GM12878 (cell line): ENCODE measurements around the gene ASCC3. TPM values are rescaled to one million over a fixed set of nuclear protein-coding genes. Genes with fewer than 3 reads are reported as not detected.

Source experiments
- ATAC-seq: fragments of 200-7000 bp; cut with Tn5 transposase; 3 replicates; pipeline ENCODE4 v1.9.1; 2020; ENCODE audit warnings: mild to moderate bottlenecking, moderate library complexity
- BruUV-seq: library from RNA; stranded (reverse); fragments of 400-500 nt; replicated peaks from 2 replicates; lab custom pipeline; 2021; lab: Mats Ljungman, UMichigan
- CTCF ChIA-PET: fragments of 300-600 bp; sonication (Branson Sonifier 250); formaldehyde crosslinking; extraction: SDS; loops from one replicate; lab custom pipeline; 2021; ENCODE audit warnings: inconsistent platforms; lab: Yijun Ruan, JAX
- POLR2A ChIA-PET: fragments of 350-600 bp; formaldehyde crosslinking; extraction: SDS; loops from one replicate; lab custom pipeline; 2021; ENCODE audit warnings: inconsistent platforms; lab: Charles Lee
- RAD21 ChIA-PET: fragments of 300-600 bp; sonication (Branson Sonifier 250); formaldehyde crosslinking; loops from one replicate; lab custom pipeline; 2023; ENCODE audit warnings: antibody characterized with exemption; ENCODE audit not compliant: unreplicated experiment; lab: Charles Lee
- SMC1A ChIA-PET: fragments of 300-600 bp; sonication (Branson Sonifier 250); formaldehyde crosslinking; loops from one replicate; lab custom pipeline; 2023; ENCODE audit not compliant: unreplicated experiment, uncharacterized antibody; lab: Charles Lee
- DNase-seq: peaks from one replicate; pipeline ENCODE4 v3.0.0-alpha.2; 2011; ENCODE audit warnings: low read depth, low spot score
- FAIRE-seq: peaks from 3 replicates; lab custom pipeline; 2011; peaks lifted over from hg19 to GRCh38; lab: Jason Lieb, UNC
- H2AFZ ChIP-seq: 2 replicates; pipeline ENCODE4 v1.6.0; 2011; ENCODE audit warnings: low read depth, low read length, control low read depth; ENCODE audit not compliant: control insufficient read depth
- H3K27ac ChIP-seq: 2 replicates; pipeline ENCODE4 v1.5.1; 2011; ENCODE audit warnings: control low read depth; ENCODE audit not compliant: control insufficient read depth, insufficient read depth
- H3K27me3 ChIP-seq, 2 experiments: replicated peaks in 1 of 2; 2 replicates each; pipeline versions ENCODE4 v1.6.0 to v1.6.1; 2011; ENCODE audit warnings: low read length in 1 of 2; ENCODE audit not compliant: control insufficient read depth in 2 of 2, insufficient read depth in 2 of 2
- H3K36me3 ChIP-seq, 2 experiments: 2 replicates each; pipeline ENCODE4 v1.5.1; 2011; ENCODE audit warnings: low read length in 1 of 2; ENCODE audit not compliant: control insufficient read depth in 2 of 2, insufficient read depth in 2 of 2
- H3K4me1 ChIP-seq: 2 replicates; pipeline ENCODE4 v1.6.1; 2011; ENCODE audit warnings: mild to moderate bottlenecking, low read length, moderate library complexity, mixed read lengths; ENCODE audit not compliant: control insufficient read depth, insufficient read depth
- H3K4me2 ChIP-seq: 2 replicates; pipeline ENCODE4 v1.6.0; 2011; ENCODE audit warnings: control low read depth; ENCODE audit not compliant: control insufficient read depth, insufficient read depth
- H3K4me3 ChIP-seq: fragments of 200-600 bp; sonication (generic); 2 replicates; pipeline ENCODE4 v1.5.1; 2016
- H3K79me2 ChIP-seq: 2 replicates; pipeline ENCODE4 v1.6.0; 2011; ENCODE audit warnings: low read length; ENCODE audit not compliant: control insufficient read depth, insufficient read depth
- H3K9ac ChIP-seq: 2 replicates; pipeline ENCODE4 v1.8.0; 2011; ENCODE audit warnings: low read length, control low read depth, mixed read lengths; ENCODE audit not compliant: control insufficient read depth, insufficient read depth
- H3K9me3 ChIP-seq: replicated peaks from 3 replicates; pipeline ENCODE4 v1.5.1; 2011; ENCODE audit warnings: mild to moderate bottlenecking, low read length; ENCODE audit not compliant: control insufficient read depth, insufficient read depth
- H4K20me1 ChIP-seq: 2 replicates; pipeline ENCODE4 v1.6.0; 2011; ENCODE audit not compliant: control insufficient read depth, insufficient read depth
- CREM ChIP-seq: IDR thresholded peaks from 2 replicates; pipeline ENCODE4 v1.6.1; 2014; ENCODE audit warnings: antibody characterized with exemption, low read depth
- ETV6 ChIP-seq, 2 experiments: fragments of 450-650 bp in 1 of 2; IDR thresholded peaks in 1 of 2; conservative IDR thresholded peaks in 1 of 2; 2 replicates each; pipeline ENCODE4 v1.6.1; 2014; ENCODE audit warnings: antibody characterized with exemption in 1 of 2, borderline replicate concordance in 1 of 2, low read depth in 1 of 2, mild to moderate bottlenecking in 1 of 2, moderate library complexity in 1 of 2
- FOS ChIP-seq: IDR thresholded peaks from 3 replicates; pipeline ENCODE4 v1.6.1; 2011; ENCODE audit warnings: borderline replicate concordance; ENCODE audit not compliant: insufficient read length; ENCODE audit errors: extremely low read depth
- FOXM1 ChIP-seq: IDR thresholded peaks from 2 replicates; pipeline ENCODE4 v1.6.1; 2012; ENCODE audit warnings: low read depth, mild to moderate bottlenecking, inconsistent platforms, low read length, moderate library complexity
- GATAD2B ChIP-seq: fragments of 450-650 bp; conservative IDR thresholded peaks from 2 replicates; pipeline ENCODE4 v1.6.1; 2017; ENCODE audit warnings: low read depth, mild to moderate bottlenecking, moderate library complexity
- JUND ChIP-seq: IDR thresholded peaks from 2 replicates; pipeline ENCODE4 v1.6.1; 2012; ENCODE audit warnings: low read depth, mild to moderate bottlenecking, low read length, improper control_type of control experiment, moderate library complexity
- MAX ChIP-seq: IDR thresholded peaks from 2 replicates; pipeline ENCODE4 v1.6.1; 2012; ENCODE audit warnings: low read depth, low read length, improper control_type of control experiment
- MTA3 ChIP-seq: IDR thresholded peaks from 2 replicates; pipeline ENCODE4 v1.6.1; 2012; ENCODE audit warnings: low read length, inconsistent platforms, borderline replicate concordance
- NFIC ChIP-seq: IDR thresholded peaks from 2 replicates; pipeline ENCODE4 v1.6.1; 2012; ENCODE audit warnings: low read depth, mild to moderate bottlenecking, inconsistent platforms, low read length, moderate library complexity
- PML ChIP-seq: IDR thresholded peaks from 2 replicates; pipeline ENCODE4 v1.6.1; 2012; ENCODE audit warnings: low read length, inconsistent platforms
- SREBF1 ChIP-seq: IDR thresholded peaks from 2 replicates; pipeline ENCODE4 v1.6.1; 2012; ENCODE audit warnings: mild to moderate bottlenecking, low read length
- TBL1XR1 ChIP-seq: IDR thresholded peaks from 2 replicates; pipeline ENCODE4 v1.6.1; 2012; ENCODE audit warnings: low read depth, low read length, improper control_type of control experiment
- TCF7 ChIP-seq: IDR thresholded peaks from 2 replicates; pipeline ENCODE4 v1.6.1; 2014; ENCODE audit warnings: antibody characterized with exemption, borderline replicate concordance
- WRNIP1 ChIP-seq: IDR thresholded peaks from 2 replicates; pipeline ENCODE4 v1.6.1; 2011; ENCODE audit warnings: low read depth, low read length, improper control_type of control experiment, borderline replicate concordance
- whole genome bisulfite sequencing: methylation state at CpG from one replicate; pipeline ENCODE4 v1.1.6; 2016; ENCODE audit warnings: low lambda C conversion rate; ENCODE audit not compliant: insufficient replicate concordance, insufficient coverage; ENCODE audit errors: missing lambda C conversion rate; 5-methylcytosine and 5-hydroxymethylcytosine counted together
- in situ Hi-C: fragments of 300-500 bp; cut with MboI; formaldehyde crosslinking; loops from 9 replicates; pipeline ENCODE4 v1.14.3; 2018; ENCODE audit warnings: mixed read lengths
- intact Hi-C: fragments of 100-400 bp; cut with micrococcal nuclease; formaldehyde crosslinking; loops from one replicate; pipeline ENCODE4 v1.14.2; 2022; ENCODE audit not compliant: unreplicated experiment
- polyA plus RNA-seq, 11 experiments: library from polyadenylated mRNA; depleted of rRNA in 4 of 11; unstranded in 6 of 11; stranded (reverse) in 5 of 11; fragments of >200 nt; fragmentation: Nextera tagmentation in 4 of 11; fragmentation: Illumina TruSeq in 1 of 11; extraction: Ambion mirVana in 4 of 11; extraction: Trizol in 1 of 11; gene quantifications; 1 replicate in 1 of 11; 2 replicates in 10 of 11; pipeline versions ENCODE4 v1.2.1 to v1.2.3, GENCODE V29; 2011 to 2016; ENCODE audit warnings: inconsistent platforms in 2 of 11, missing spikeins in 2 of 11, low read depth in 1 of 11
- total RNA-seq, 4 experiments: library from RNA; depleted of rRNA in 3 of 4; stranded (reverse); fragments of >200 nt in 3 of 4; fragmentation: Illumina TruSeq in 1 of 4; extraction: Trizol in 1 of 4; gene quantifications; 2 replicates each; pipeline versions ENCODE4 v1.2.1 to v1.2.3, GENCODE V29; 2013 to 2021

The ASCC3 gene
- total and polyA plus RNA-seq, 10 of the 15 experiments (the other 5 are each of a cell fraction or from before 2014, with no cell fraction given) = 19.9 to 76.2 (median 55.9) TPM

DNA sequence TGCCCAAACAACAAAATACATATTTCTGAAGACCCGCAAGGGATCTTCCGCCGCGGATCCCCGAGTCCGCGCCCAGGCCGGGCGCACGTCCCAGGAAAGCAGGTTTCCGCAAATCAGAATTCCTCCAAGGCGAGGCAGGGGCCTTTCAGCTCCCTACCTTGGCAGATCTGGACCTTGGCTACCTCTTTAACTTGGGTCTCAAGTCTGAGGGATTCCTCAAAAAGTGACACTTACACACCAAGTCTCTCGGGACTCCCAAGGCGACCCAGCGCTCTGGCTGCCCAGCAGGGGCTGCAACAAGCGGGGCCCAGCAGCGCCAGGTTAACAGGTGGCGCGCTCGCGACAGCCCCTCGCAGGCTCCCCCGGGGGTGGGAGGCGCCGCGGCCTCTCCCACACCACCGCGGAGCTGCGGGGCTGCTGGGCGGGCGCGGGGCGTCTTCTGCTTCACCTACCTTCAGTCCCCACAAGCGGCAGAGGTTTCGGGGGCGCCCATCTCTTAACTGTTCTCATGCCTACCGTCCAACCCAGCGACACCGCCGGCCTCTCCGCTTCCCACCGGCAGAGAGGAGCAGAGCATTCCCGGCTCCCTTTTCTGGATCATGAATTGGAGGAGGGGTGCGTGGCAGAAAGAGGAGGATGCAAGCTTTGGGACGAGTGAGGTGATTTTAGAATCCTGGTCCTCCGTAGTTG is 416.8 kb downstream of the ASCC3 start (continued):
- TF ChIP-seq TBL1XR1 (no peak), WRNIP1 (no peak), TCF7 (no peak), MAX (no peak), GATAD2B (no peak), ETV6 (conservative IDR thresholded peaks at IDR 0.05 in 1 of 2, IDR thresholded peaks at IDR 0.05 in 1 of 2; ENCODE audit: borderline replicate concordance in 1 of 2, low read depth in 1 of 2) (no peak), JUND (no peak), SREBF1 (no peak)

GRCh38 chr6:100463630-100464161 is 417.4 kb downstream of the ASCC3 start:
- Histone ChIP-seq H3K79me2 (no peaks in the 10 kb centered on the region), H3K4me1 (no peaks in the 10 kb centered on the region), H3K27ac (no peak overlapping the region), H3K4me2 (no peak overlapping the region), H3K36me3 (no peaks in the 10 kb centered on the region), H3K4me3 (no peak overlapping the region), H4K20me1 (no peaks in the 10 kb centered on the region), H3K9ac (no peak overlapping the region), H2AFZ (no peak overlapping the region), H3K27me3 (peaks cover 24 to 56% of the 10 kb centered on the region in 2 experiments), H3K9me3 (peaks cover 2% of the 10 kb centered on the region; the same call in 1 of the 3 replicates)
- 41% methylated on average over 24 of the region's 24 CpGs for WGBS
- TF ChIP-seq SREBF1 (no peak), FOXM1 (no peak), NFIC (no peak), PML (no peak), MTA3 (no peak), CREM (no peak), FOS (no peak)
- RAD21 ChIA-PET = no interaction called here
- SMC1A ChIA-PET = no interaction called here
- no TSS peak for BruUV-seq
- in situ Hi-C loops (no loop called here), intact Hi-C loops (no loop called here)
- POLR2A ChIA-PET = no interaction called here
- no peak for DNase-seq
- CTCF ChIA-PET = interaction anchor here (0.8 to 1.4 kb wide), 3 partner anchors 15 to 352 kb away, joined by 3 to 4 read pairs (median 3); no protein-coding TSS in a partner anchor
- FAIRE-seq = no peak
- ATAC-seq = no peak
